Myocyte (in vitro differentiated cells): Measurements from ENCODE around the gene CD63. TPM values are rescaled to one million over a fixed set of nuclear protein-coding genes. Genes with fewer than 3 reads are reported as not detected.
A peak's percentile ranks its signal among the peaks of the same experiment; 100 is the strongest.

Experiments used
- DNase-seq: peaks from one replicate; pipeline ENCODE4 v3.0.0-alpha.2; 2012; ENCODE audit warnings: low read depth
- total RNA-seq: library from RNA; depleted of rRNA; stranded (reverse); fragments of >200 nt; gene quantifications from 2 replicates; pipeline ENCODE4 v1.2.3, GENCODE V29; 2014

Gene CD63
- total RNA-seq, 1 donor from 2014 or later = 2,632 TPM

GRCh38 chr12:55688716-55689655 is 39.8 kb downstream of the CD63 start:
- no peak for DNase-seq

GRCh38 chr12:55687746-55688145 is 41.1 kb downstream of the CD63 start:
- no peak for DNase-seq

GRCh38 chr12:55686366-55687010 is 42.3 kb downstream of the CD63 start:
- peak; percentile 63 for DNase-seq

- DNase-seq = no peak
These were observed 43.1 kb downstream of the CD63 start for GRCh38 chr12:55685671-55686070.

- DNase-seq = no peak
These were observed 43.9 kb downstream of the CD63 start for GRCh38 chr12:55684761-55685370.

- no peak for DNase-seq
These were observed 45.1 kb downstream of the CD63 start for GRCh38 chr12:55683676-55684075.

GRCh38 chr12:55682087-55682796 is 46.6 kb downstream of the CD63 start:
- peak; percentile 52 for DNase-seq

GRCh38 chr12:55681142-55682077 is 47.4 kb downstream of the CD63 start:
- DNase-seq = peak; percentile 99

- no peak for DNase-seq
These were observed 49.1 kb downstream of the CD63 start for GRCh38 chr12:55679691-55680090.

GRCh38 chr12:55676707-55677106 is 52.1 kb downstream of the CD63 start:
- DNase-seq = no peak

- DNase-seq = no peak
These were observed 53.1 kb downstream of the CD63 start for GRCh38 chr12:55675666-55676065.

Other genes starting within 250 kb of the CD63 start
- not detected in 2 replicates for gene OR6C68, start 236.6 kb downstream of the CD63 start, total RNA-seq
- gene OR6C4, start 179.4 kb downstream of the CD63 start, total RNA-seq = not detected in 2 replicates
- not detected in 2 replicates for gene OR2AP1, start 156.5 kb downstream of the CD63 start, total RNA-seq
- gene OR10P1, start 92.1 kb downstream of the CD63 start, total RNA-seq = not detected in 2 replicates
- gene ITGA7, start 21.1 kb downstream of the CD63 start, total RNA-seq = 1,498 and 1,557 TPM in 2 replicates
- gene BLOC1S1, start 13.0 kb downstream of the CD63 start, total RNA-seq = 104 and 106 TPM in 2 replicates
- 457 and 673 TPM in 2 replicates for gene RDH5, start 8.6 kb downstream of the CD63 start, total RNA-seq
- gene GDF11, start 14.1 kb upstream of the CD63 start, total RNA-seq = 6.2 and 6.6 TPM in 2 replicates
- 71.5 and 75.3 TPM in 2 replicates for gene SARNP, start 88.7 kb upstream of the CD63 start, total RNA-seq
- gene ORMDL2, start 89.0 kb upstream of the CD63 start, total RNA-seq = 8.8 and 12.5 TPM in 2 replicates
- gene DNAJC14, start 100.6 kb upstream of the CD63 start, total RNA-seq = 40.4 and 42.4 TPM in 2 replicates
- gene MMP19, start 113.9 kb upstream of the CD63 start, total RNA-seq = 8.6 and 8.8 TPM in 2 replicates
- 29.3 and 32.5 TPM in 2 replicates for gene PYM1, start 198.9 kb upstream of the CD63 start, total RNA-seq
- gene DGKA, start 202.2 kb upstream of the CD63 start, total RNA-seq = 24.2 and 33.1 TPM in 2 replicates
- gene PMEL, start 237.0 kb upstream of the CD63 start, total RNA-seq = 0.10 and 0.53 TPM in 2 replicates
- 7.6 and 9.5 TPM in 2 replicates for gene CDK2, start 237.8 kb upstream of the CD63 start, total RNA-seq
- 74.9 and 76.4 TPM in 2 replicates for gene RAB5B, start 245.1 kb upstream of the CD63 start, total RNA-seq